ENCODE results near the gene CD6.

CD6 gene

DNA sequence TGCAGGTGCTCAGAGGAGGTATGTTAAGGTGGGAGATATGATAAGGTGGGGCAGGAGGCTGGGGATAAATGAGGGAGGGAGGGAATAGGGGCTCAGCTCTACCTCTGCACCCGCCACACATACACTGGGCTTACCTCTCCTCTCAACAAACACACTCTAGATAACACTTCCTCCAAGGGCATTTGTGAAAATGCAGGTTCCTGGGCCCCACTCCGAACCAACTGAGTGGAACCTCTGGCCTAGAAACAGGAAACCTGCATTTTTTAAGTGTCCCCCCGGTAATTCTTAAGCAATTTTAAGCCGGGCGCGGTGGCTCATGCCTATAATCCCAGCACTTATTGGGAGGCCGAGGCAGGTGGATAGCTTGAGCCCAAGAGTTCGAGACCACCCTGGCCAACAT lies 84.3 kb downstream of the CD6 start:
- no peaks in the 10 kb centered on the region for H3K9me3 ChIP-seq (ENCODE audit: control insufficient read depth, insufficient read depth, low read depth, low read length)
- ChIA-PET POLR2A (no interaction called here), CTCF (interaction anchor here (0.7 to 1.1 kb wide), 2 partner anchors 11 to 78 kb away, joined by 4 read pairs; no protein-coding TSS in a partner anchor)
- H3K4me3 ChIP-seq (ENCODE audit: low read depth, low read length): no peak overlapping the region
- no peaks in the 10 kb centered on the region for H3K4me1 ChIP-seq (ENCODE audit: control insufficient read depth, insufficient read depth, low read length)
- TF ChIP-seq, protein P1, sequence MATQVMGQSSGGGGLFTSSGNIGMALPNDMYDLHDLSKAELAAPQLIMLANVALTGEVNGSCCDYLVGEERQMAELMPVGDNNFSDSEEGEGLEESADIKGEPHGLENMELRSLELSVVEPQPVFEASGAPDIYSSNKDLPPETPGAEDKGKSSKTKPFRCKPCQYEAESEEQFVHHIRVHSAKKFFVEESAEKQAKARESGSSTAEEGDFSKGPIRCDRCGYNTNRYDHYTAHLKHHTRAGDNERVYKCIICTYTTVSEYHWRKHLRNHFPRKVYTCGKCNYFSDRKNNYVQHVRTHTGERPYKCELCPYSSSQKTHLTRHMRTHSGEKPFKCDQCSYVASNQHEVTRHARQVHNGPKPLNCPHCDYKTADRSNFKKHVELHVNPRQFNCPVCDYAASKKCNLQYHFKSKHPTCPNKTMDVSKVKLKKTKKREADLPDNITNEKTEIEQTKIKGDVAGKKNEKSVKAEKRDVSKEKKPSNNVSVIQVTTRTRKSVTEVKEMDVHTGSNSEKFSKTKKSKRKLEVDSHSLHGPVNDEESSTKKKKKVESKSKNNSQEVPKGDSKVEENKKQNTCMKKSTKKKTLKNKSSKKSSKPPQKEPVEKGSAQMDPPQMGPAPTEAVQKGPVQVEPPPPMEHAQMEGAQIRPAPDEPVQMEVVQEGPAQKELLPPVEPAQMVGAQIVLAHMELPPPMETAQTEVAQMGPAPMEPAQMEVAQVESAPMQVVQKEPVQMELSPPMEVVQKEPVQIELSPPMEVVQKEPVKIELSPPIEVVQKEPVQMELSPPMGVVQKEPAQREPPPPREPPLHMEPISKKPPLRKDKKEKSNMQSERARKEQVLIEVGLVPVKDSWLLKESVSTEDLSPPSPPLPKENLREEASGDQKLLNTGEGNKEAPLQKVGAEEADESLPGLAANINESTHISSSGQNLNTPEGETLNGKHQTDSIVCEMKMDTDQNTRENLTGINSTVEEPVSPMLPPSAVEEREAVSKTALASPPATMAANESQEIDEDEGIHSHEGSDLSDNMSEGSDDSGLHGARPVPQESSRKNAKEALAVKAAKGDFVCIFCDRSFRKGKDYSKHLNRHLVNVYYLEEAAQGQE (tag by site-specific recombination; IDR thresholded peaks at IDR 0.05): no peak
- TF ChIP-seq, protein P2, sequence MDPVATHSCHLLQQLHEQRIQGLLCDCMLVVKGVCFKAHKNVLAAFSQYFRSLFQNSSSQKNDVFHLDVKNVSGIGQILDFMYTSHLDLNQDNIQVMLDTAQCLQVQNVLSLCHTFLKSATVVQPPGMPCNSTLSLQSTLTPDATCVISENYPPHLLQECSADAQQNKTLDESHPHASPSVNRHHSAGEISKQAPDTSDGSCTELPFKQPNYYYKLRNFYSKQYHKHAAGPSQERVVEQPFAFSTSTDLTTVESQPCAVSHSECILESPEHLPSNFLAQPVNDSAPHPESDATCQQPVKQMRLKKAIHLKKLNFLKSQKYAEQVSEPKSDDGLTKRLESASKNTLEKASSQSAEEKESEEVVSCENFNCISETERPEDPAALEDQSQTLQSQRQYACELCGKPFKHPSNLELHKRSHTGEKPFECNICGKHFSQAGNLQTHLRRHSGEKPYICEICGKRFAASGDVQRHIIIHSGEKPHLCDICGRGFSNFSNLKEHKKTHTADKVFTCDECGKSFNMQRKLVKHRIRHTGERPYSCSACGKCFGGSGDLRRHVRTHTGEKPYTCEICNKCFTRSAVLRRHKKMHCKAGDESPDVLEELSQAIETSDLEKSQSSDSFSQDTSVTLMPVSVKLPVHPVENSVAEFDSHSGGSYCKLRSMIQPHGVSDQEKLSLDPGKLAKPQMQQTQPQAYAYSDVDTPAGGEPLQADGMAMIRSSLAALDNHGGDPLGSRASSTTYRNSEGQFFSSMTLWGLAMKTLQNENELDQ (tag by site-specific recombination; IDR thresholded peaks at IDR 0.05; ENCODE audit: low read depth): no peak
- TF ChIP-seq ZXDB (tag by site-specific recombination; IDR thresholded peaks at IDR 0.05): no peak
- TF ChIP-seq EGR2 (tag by site-specific recombination; IDR thresholded peaks at IDR 0.05; ENCODE audit: low read depth): no peak
- TF ChIP-seq ZNF791 (tag by site-specific recombination; IDR thresholded peaks at IDR 0.05): no peak
- TF ChIP-seq ZNF394 (tag by site-specific recombination; IDR thresholded peaks at IDR 0.05; ENCODE audit: borderline replicate concordance): no peak
- TF ChIP-seq ZNF155 (tag by site-specific recombination; IDR thresholded peaks at IDR 0.05): no peak
- TF ChIP-seq ZNF426 (tag by site-specific recombination; IDR thresholded peaks at IDR 0.05): no peak
- H3K27ac ChIP-seq (ENCODE audit: extremely low read depth, low read depth, low read length): no peak overlapping the region
- H3K36me3 ChIP-seq (ENCODE audit: control insufficient read depth in 2 of 2, insufficient read depth in 1 of 2, low read length in 2 of 2): no peaks in the 10 kb centered on the region

DNA sequence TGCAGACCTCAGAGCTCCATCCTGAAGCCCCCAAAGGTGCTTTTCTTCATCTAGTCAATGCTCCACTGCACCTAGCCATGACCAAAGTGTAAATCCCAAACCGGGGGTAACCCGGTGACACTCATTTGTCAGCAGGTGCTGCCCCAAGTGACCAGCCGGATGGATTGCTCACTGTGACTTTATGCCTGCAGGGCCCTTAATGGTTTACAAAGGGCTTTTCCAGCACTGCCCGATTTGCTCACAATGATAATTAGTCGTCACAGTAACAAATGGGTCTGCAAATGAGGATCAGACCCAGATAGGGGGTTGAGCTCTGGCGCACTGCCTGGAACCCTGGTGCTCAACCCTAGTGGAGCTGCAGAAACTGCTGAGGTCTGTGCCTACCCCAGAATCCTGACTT lies 85.1 kb downstream of the CD6 start:
- ChIA-PET CTCF (interaction anchor here (1.1 kb wide), 1 partner anchor 11 kb away, joined by 4 read pairs; no protein-coding TSS in a partner anchor), POLR2A (no interaction called here)
- Histone ChIP-seq H3K9me3 (ENCODE audit: control insufficient read depth, insufficient read depth, low read depth, low read length) (no peaks in the 10 kb centered on the region), H3K4me3 (ENCODE audit: low read depth, low read length) (no peak overlapping the region), H3K27ac (ENCODE audit: extremely low read depth, low read depth, low read length) (no peak overlapping the region), H3K4me1 (ENCODE audit: control insufficient read depth, insufficient read depth, low read length) (no peaks in the 10 kb centered on the region), H3K36me3 (ENCODE audit: control insufficient read depth in 2 of 2, insufficient read depth in 1 of 2, low read length in 2 of 2) (no peaks in the 10 kb centered on the region)
- TF ChIP-seq, protein P3, sequence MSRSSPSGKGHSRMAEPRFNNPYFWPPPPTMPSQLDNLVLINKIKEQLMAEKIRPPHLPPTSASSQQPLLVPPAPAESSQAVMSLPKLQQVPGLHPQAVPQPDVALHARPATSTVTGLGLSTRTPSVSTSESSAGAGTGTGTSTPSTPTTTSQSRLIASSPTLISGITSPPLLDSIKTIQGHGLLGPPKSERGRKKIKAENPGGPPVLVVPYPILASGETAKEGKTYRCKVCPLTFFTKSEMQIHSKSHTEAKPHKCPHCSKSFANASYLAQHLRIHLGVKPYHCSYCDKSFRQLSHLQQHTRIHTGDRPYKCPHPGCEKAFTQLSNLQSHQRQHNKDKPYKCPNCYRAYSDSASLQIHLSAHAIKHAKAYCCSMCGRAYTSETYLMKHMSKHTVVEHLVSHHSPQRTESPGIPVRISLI (tag by site-specific recombination; IDR thresholded peaks at IDR 0.05): no peak
- TF ChIP-seq ZSCAN23 (tag by site-specific recombination; IDR thresholded peaks at IDR 0.05) (no peak), ZNF394 (tag by site-specific recombination; IDR thresholded peaks at IDR 0.05; ENCODE audit: borderline replicate concordance) (no peak), ZNF610 (tag by site-specific recombination; IDR thresholded peaks at IDR 0.05; ENCODE audit: borderline replicate concordance) (no peak), ZNF660 (tag by site-specific recombination; IDR thresholded peaks at IDR 0.05) (no peak), ZNF391 (tag by site-specific recombination; IDR thresholded peaks at IDR 0.05; ENCODE audit: borderline replicate concordance, low read depth) (no peak), ZIC2 (tag by site-specific recombination; IDR thresholded peaks at IDR 0.05) (no peak)
- TF ChIP-seq, protein P4, sequence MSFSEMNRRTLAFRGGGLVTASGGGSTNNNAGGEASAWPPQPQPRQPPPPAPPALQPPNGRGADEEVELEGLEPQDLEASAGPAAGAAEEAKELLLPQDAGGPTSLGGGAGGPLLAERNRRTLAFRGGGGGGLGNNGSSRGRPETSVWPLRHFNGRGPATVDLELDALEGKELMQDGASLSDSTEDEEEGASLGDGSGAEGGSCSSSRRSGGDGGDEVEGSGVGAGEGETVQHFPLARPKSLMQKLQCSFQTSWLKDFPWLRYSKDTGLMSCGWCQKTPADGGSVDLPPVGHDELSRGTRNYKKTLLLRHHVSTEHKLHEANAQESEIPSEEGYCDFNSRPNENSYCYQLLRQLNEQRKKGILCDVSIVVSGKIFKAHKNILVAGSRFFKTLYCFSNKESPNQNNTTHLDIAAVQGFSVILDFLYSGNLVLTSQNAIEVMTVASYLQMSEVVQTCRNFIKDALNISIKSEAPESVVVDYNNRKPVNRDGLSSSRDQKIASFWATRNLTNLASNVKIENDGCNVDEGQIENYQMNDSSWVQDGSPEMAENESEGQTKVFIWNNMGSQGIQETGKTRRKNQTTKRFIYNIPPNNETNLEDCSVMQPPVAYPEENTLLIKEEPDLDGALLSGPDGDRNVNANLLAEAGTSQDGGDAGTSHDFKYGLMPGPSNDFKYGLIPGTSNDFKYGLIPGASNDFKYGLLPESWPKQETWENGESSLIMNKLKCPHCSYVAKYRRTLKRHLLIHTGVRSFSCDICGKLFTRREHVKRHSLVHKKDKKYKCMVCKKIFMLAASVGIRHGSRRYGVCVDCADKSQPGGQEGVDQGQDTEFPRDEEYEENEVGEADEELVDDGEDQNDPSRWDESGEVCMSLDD (tag by site-specific recombination; IDR thresholded peaks at IDR 0.05): no peak
- TF ChIP-seq, protein P5, sequence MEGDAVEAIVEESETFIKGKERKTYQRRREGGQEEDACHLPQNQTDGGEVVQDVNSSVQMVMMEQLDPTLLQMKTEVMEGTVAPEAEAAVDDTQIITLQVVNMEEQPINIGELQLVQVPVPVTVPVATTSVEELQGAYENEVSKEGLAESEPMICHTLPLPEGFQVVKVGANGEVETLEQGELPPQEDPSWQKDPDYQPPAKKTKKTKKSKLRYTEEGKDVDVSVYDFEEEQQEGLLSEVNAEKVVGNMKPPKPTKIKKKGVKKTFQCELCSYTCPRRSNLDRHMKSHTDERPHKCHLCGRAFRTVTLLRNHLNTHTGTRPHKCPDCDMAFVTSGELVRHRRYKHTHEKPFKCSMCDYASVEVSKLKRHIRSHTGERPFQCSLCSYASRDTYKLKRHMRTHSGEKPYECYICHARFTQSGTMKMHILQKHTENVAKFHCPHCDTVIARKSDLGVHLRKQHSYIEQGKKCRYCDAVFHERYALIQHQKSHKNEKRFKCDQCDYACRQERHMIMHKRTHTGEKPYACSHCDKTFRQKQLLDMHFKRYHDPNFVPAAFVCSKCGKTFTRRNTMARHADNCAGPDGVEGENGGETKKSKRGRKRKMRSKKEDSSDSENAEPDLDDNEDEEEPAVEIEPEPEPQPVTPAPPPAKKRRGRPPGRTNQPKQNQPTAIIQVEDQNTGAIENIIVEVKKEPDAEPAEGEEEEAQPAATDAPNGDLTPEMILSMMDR (tag by site-specific recombination; IDR thresholded peaks at IDR 0.05): no peak
- TF ChIP-seq, protein P6, sequence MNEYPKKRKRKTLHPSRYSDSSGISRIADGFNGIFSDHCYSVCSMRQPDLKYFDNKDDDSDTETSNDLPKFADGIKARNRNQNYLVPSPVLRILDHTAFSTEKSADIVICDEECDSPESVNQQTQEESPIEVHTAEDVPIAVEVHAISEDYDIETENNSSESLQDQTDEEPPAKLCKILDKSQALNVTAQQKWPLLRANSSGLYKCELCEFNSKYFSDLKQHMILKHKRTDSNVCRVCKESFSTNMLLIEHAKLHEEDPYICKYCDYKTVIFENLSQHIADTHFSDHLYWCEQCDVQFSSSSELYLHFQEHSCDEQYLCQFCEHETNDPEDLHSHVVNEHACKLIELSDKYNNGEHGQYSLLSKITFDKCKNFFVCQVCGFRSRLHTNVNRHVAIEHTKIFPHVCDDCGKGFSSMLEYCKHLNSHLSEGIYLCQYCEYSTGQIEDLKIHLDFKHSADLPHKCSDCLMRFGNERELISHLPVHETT (tag by site-specific recombination; IDR thresholded peaks at IDR 0.05): no peak
- TF ChIP-seq, protein P7, sequence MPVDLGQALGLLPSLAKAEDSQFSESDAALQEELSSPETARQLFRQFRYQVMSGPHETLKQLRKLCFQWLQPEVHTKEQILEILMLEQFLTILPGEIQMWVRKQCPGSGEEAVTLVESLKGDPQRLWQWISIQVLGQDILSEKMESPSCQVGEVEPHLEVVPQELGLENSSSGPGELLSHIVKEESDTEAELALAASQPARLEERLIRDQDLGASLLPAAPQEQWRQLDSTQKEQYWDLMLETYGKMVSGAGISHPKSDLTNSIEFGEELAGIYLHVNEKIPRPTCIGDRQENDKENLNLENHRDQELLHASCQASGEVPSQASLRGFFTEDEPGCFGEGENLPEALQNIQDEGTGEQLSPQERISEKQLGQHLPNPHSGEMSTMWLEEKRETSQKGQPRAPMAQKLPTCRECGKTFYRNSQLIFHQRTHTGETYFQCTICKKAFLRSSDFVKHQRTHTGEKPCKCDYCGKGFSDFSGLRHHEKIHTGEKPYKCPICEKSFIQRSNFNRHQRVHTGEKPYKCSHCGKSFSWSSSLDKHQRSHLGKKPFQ (tag by site-specific recombination; IDR thresholded peaks at IDR 0.05): no peak

Measured in HEK293 (cell line).